ENCODE measurements around the gene UVRAG.

DNA sequence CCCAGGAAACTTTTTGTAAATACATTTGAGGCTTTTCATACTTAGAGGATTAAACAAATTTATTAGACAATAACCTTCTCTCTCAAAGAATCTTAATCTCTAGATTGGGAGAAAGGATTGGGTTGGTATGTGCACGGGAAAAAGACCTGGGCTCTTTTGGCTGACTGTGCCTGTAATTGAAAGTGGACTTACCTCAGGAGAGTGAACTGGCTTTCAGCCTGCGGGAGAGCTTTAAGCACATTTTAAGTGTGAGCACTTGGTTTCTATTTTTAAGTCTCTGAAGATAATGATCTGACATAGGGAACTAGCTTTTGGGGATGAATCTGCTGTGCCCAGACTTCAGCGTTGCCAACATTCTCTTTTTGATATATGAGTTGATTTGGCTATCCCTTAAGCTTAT lies 35.8 kb downstream of the UVRAG start:
- TF ChIP-seq, protein P1, sequence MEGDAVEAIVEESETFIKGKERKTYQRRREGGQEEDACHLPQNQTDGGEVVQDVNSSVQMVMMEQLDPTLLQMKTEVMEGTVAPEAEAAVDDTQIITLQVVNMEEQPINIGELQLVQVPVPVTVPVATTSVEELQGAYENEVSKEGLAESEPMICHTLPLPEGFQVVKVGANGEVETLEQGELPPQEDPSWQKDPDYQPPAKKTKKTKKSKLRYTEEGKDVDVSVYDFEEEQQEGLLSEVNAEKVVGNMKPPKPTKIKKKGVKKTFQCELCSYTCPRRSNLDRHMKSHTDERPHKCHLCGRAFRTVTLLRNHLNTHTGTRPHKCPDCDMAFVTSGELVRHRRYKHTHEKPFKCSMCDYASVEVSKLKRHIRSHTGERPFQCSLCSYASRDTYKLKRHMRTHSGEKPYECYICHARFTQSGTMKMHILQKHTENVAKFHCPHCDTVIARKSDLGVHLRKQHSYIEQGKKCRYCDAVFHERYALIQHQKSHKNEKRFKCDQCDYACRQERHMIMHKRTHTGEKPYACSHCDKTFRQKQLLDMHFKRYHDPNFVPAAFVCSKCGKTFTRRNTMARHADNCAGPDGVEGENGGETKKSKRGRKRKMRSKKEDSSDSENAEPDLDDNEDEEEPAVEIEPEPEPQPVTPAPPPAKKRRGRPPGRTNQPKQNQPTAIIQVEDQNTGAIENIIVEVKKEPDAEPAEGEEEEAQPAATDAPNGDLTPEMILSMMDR (IDR thresholded peaks at IDR 0.05): no peak
- no peak for TF ChIP-seq POLR2A (IDR thresholded peaks at IDR 0.05)
